Smooth muscle cell (in vitro differentiated cells): ENCODE results near the gene SCN11A. TPM values are rescaled to one million over a fixed set of nuclear protein-coding genes. Genes with fewer than 3 reads are reported as not detected.

ENCODE experiments used
- DNase-seq: peaks from one replicate; lab custom pipeline; 2025; ENCODE audit not compliant: unreplicated experiment; lab: John Stamatoyannopoulos, UW
- H2AFZ ChIP-seq: fragments of 200-600 bp; sonication (generic); 2 replicates; pipeline ENCODE4 v1.6.0; 2016; ENCODE audit warnings: antibody characterized with exemption, low read depth, mild to moderate bottlenecking
- H3F3A ChIP-seq: fragments of 200-600 bp; sonication (generic); 2 replicates; pipeline ENCODE4 v1.6.0; 2017; ENCODE audit warnings: antibody characterized with exemption, low read depth
- H3K27ac ChIP-seq: fragments of 200-600 bp; sonication (generic); 2 replicates; pipeline ENCODE4 v1.5.1; 2016; ENCODE audit warnings: low read depth, mild to moderate bottlenecking
- H3K27me3 ChIP-seq: fragments of 200-600 bp; sonication (generic); 2 replicates; pipeline ENCODE4 v1.6.1; 2016; ENCODE audit warnings: low read depth, mild to moderate bottlenecking
- H3K36me3 ChIP-seq: fragments of 200-600 bp; sonication (generic); 2 replicates; pipeline ENCODE4 v1.5.1; 2016; ENCODE audit warnings: low read depth
- H3K4me1 ChIP-seq: fragments of 200-600 bp; sonication (generic); 2 replicates; pipeline ENCODE4 v1.5.1; 2016; ENCODE audit warnings: low read depth
- H3K4me2 ChIP-seq: fragments of 200-600 bp; sonication (generic); 2 replicates; pipeline ENCODE4 v1.6.0; 2016; ENCODE audit warnings: mild to moderate bottlenecking
- H3K4me3 ChIP-seq: fragments of 200-600 bp; sonication (generic); 2 replicates; pipeline ENCODE4 v1.5.1; 2016; ENCODE audit warnings: mild to moderate bottlenecking
- H3K79me2 ChIP-seq: fragments of 200-600 bp; sonication (generic); 2 replicates; pipeline ENCODE4 v1.6.0; 2016; ENCODE audit warnings: low read depth, mild to moderate bottlenecking
- H3K9ac ChIP-seq: fragments of 200-600 bp; sonication (generic); 2 replicates; pipeline ENCODE4 v1.6.0; 2016; ENCODE audit warnings: low read depth
- H3K9me3 ChIP-seq: fragments of 200-600 bp; sonication (generic); replicated peaks from 2 replicates; pipeline ENCODE4 v1.5.1; 2016; ENCODE audit warnings: low read depth
- H4K20me1 ChIP-seq: fragments of 200-600 bp; sonication (generic); 2 replicates; pipeline ENCODE4 v1.6.0; 2016; ENCODE audit warnings: low read depth
- CTCF ChIP-seq: fragments of 200-600 bp; sonication (generic); IDR thresholded peaks from 2 replicates; pipeline ENCODE4 v1.5.1; 2017; ENCODE audit warnings: borderline replicate concordance, mild to moderate bottlenecking, antibody characterized with exemption; ENCODE audit not compliant: insufficient read depth, poor library complexity, severe bottlenecking
- WGBS: methylation state at CpG from one replicate; pipeline ENCODE4 v1.1.7; 2016; ENCODE audit warnings: low lambda C conversion rate; 5-methylcytosine and 5-hydroxymethylcytosine counted together
- polyA plus RNA-seq: library from polyadenylated mRNA; unstranded; fragments of >200 nt; fragmentation: Nextera tagmentation; extraction: Ambion mirVana; gene quantifications from 2 replicates; pipeline ENCODE4 v1.2.1, GENCODE V29; 2016
- total RNA-seq: library from RNA; depleted of rRNA; stranded (reverse); fragments of >200 nt; gene quantifications from 2 replicates; pipeline ENCODE4 v1.2.3, GENCODE V29; 2014

SCN11A gene
- total and polyA plus RNA-seq, 2 experiments from 2014 or later = 0.04 TPM; not detected in 1

GRCh38 chr3:39086144-39086543, 34.4 kb upstream of the SCN11A start:
- WGBS = 97% methylated on average over 4 of the region's 4 CpGs
- H3K36me3 ChIP-seq = peaks cover 6% of the 10 kb centered on the region
- no peak for TF ChIP-seq CTCF
- H3K27ac ChIP-seq = no peak overlapping the region
- H3K9ac ChIP-seq = no peak overlapping the region
- no peak overlapping the region for H3K4me2 ChIP-seq
- no peaks in the 10 kb centered on the region for H3K27me3 ChIP-seq
- H3F3A ChIP-seq = no peaks in the 10 kb centered on the region
- H3K79me2 ChIP-seq = no peaks in the 10 kb centered on the region
- H3K4me1 ChIP-seq = no peaks in the 10 kb centered on the region
- H4K20me1 ChIP-seq = no peaks in the 10 kb centered on the region
- no peak for DNase-seq
- H3K4me3 ChIP-seq = no peak overlapping the region
- no peak overlapping the region for H2AFZ ChIP-seq
- H3K9me3 ChIP-seq = no peaks in the 10 kb centered on the region

- H3K4me3 ChIP-seq = no peak overlapping the region
- H2AFZ ChIP-seq = no peak overlapping the region
- H4K20me1 ChIP-seq = no peaks in the 10 kb centered on the region
- H3K79me2 ChIP-seq = no peaks in the 10 kb centered on the region
- no peaks in the 10 kb centered on the region for H3K27me3 ChIP-seq
- H3K4me2 ChIP-seq = no peak overlapping the region
- TF ChIP-seq CTCF = no peak
- peaks cover 2% of the 10 kb centered on the region for H3K36me3 ChIP-seq
- no peaks in the 10 kb centered on the region for H3F3A ChIP-seq
- no peaks in the 10 kb centered on the region for H3K4me1 ChIP-seq
- no peaks in the 10 kb centered on the region for H3K9me3 ChIP-seq
- H3K9ac ChIP-seq = no peak overlapping the region
- 98% methylated on average over 4 of the region's 4 CpGs for WGBS
- H3K27ac ChIP-seq = no peak overlapping the region
- DNase-seq = no peak
Observed at GRCh38 chr3:39082666-39083313, 31.0 kb upstream of the SCN11A start.

- Histone ChIP-seq H4K20me1 (no peaks in the 10 kb centered on the region), H3K9ac (no peak overlapping the region), H3F3A (no peaks in the 10 kb centered on the region), H3K79me2 (no peaks in the 10 kb centered on the region), H3K4me2 (no peak overlapping the region), H3K36me3 (peaks cover 7% of the 10 kb centered on the region), H3K4me3 (no peak overlapping the region), H2AFZ (no peak overlapping the region), H3K9me3 (no peaks in the 10 kb centered on the region), H3K27ac (no peak overlapping the region), H3K4me1 (no peaks in the 10 kb centered on the region), H3K27me3 (no peaks in the 10 kb centered on the region)
- TF ChIP-seq CTCF = no peak
- no peak for DNase-seq
Observed at GRCh38 chr3:39080026-39080425, 28.3 kb upstream of the SCN11A start.

- H3K27me3 ChIP-seq = no peaks in the 10 kb centered on the region
- H3K79me2 ChIP-seq = no peaks in the 10 kb centered on the region
- no peaks in the 10 kb centered on the region for H3F3A ChIP-seq
- H3K27ac ChIP-seq = no peak overlapping the region
- H3K4me1 ChIP-seq = no peaks in the 10 kb centered on the region
- no peak for DNase-seq
- no peak overlapping the region for H3K9ac ChIP-seq
- H2AFZ ChIP-seq = no peak overlapping the region
- no peaks in the 10 kb centered on the region for H3K9me3 ChIP-seq
- no peak overlapping the region for H3K4me3 ChIP-seq
- no peak overlapping the region for H3K4me2 ChIP-seq
- H4K20me1 ChIP-seq = no peaks in the 10 kb centered on the region
- H3K36me3 ChIP-seq = peaks cover 7% of the 10 kb centered on the region
- TF ChIP-seq CTCF = no peak
Observed at GRCh38 chr3:39079530-39079929, 27.8 kb upstream of the SCN11A start.
